Activated CD8-positive, alpha-beta memory T cell treated with anti-CD3 and anti-CD28 coated beads, Interleukin-2, amount 50 U/mL, for 24 hours (primary cell): ENCODE data around the gene HOXC12.
A peak's percentile ranks its signal among the peaks of the same experiment; 100 is the strongest.

Experiments used
- DNase-seq: peaks from one replicate; pipeline ENCODE4 v3.0.0-alpha.2; 2020; ENCODE audit errors: extremely low read depth

Gene HOXC12

GRCh38 chr12:53954694-53955035 is at the start of gene HOXC12:
HOXC12 (plus strand) TSS chr12:53954903; CDS start chr12:53954930, 27 bp downstream.
- DNase-seq = no peak

GRCh38 chr12:53907103-53907502 is 47.6 kb upstream of the HOXC12 start:
- no peak for DNase-seq

- no peak for DNase-seq
Observed at GRCh38 chr12:53916788-53917655, 37.7 kb upstream of the HOXC12 start.

- DNase-seq = no peak
Observed at GRCh38 chr12:53924521-53925405, 29.9 kb upstream of the HOXC12 start.

- DNase-seq = no peak
Observed at GRCh38 chr12:53927220-53928029, 27.3 kb upstream of the HOXC12 start.

- DNase-seq = no peak
Observed at GRCh38 chr12:53928054-53928835, 26.5 kb upstream of the HOXC12 start.

- no peak for DNase-seq
Observed at GRCh38 chr12:53929527-53929926, 25.2 kb upstream of the HOXC12 start.

- no peak for DNase-seq
Observed at GRCh38 chr12:53930591-53931255, 24.0 kb upstream of the HOXC12 start.

- DNase-seq = no peak
Observed at GRCh38 chr12:53931844-53932581, 22.7 kb upstream of the HOXC12 start.

GRCh38 chr12:53932915-53933314 is 21.8 kb upstream of the HOXC12 start:
- no peak for DNase-seq

- no peak for DNase-seq
Observed at GRCh38 chr12:53935383-53936341, 19.0 kb upstream of the HOXC12 start.

- DNase-seq = no peak
Observed at GRCh38 chr12:53937099-53937498, 17.6 kb upstream of the HOXC12 start.

GRCh38 chr12:53937596-53938325 is 16.9 kb upstream of the HOXC12 start:
- no peak for DNase-seq

- DNase-seq = peak; percentile 25
Observed at GRCh38 chr12:53938326-53939140, 16.2 kb upstream of the HOXC12 start, which contains the start of gene HOXC13. HOXC13 (plus strand) TSS chr12:53938831; CDS start chr12:53938907, 76 bp downstream.

- DNase-seq = no peak
Observed at GRCh38 chr12:53939141-53940108, 15.3 kb upstream of the HOXC12 start.
